Brain microvascular endothelial cell (primary cell): Measurements from ENCODE around the gene LRTM1.

Experiments used
- DNase-seq: peaks from one replicate; pipeline ENCODE4 v3.0.0-alpha.2; 2020
- H3K27ac ChIP-seq: fragments of 250-450 bp; sonication (Bioruptor Pico); 2 replicates; pipeline ENCODE4 v1.5.1; 2020; ENCODE audit warnings: mild to moderate bottlenecking, moderate library complexity
- H3K27me3 ChIP-seq: fragments of 250-450 bp; sonication (Bioruptor Pico); replicated peaks from 2 replicates; pipeline ENCODE4 v1.5.1; 2020; ENCODE audit warnings: mild to moderate bottlenecking
- H3K36me3 ChIP-seq: fragments of 250-450 bp; sonication (Bioruptor Pico); replicated peaks from 2 replicates; pipeline ENCODE4 v1.5.1; 2020; ENCODE audit warnings: mild to moderate bottlenecking
- H3K4me3 ChIP-seq: 2 replicates; pipeline ENCODE4 v1.5.1; 2011; ENCODE audit warnings: low read depth, mild to moderate bottlenecking, control low read depth, low read length, moderate library complexity
- in situ Hi-C: cut with HindIII; loops from 2 replicates; pipeline ENCODE4 v1.10.0; 2017; ENCODE audit warnings: low sequenced_read_pairs, low pct_ligation_motif_present
- TF ChIP-seq, protein P1 (sequence below): IDR thresholded peaks from 2 replicates; pipeline ENCODE4 v1.5.1; 2011; ENCODE audit warnings: low read depth, mild to moderate bottlenecking, moderate library complexity, low read length, control low read depth, inconsistent platforms; ENCODE audit errors: missing control alignments

The LRTM1 gene

DNA sequence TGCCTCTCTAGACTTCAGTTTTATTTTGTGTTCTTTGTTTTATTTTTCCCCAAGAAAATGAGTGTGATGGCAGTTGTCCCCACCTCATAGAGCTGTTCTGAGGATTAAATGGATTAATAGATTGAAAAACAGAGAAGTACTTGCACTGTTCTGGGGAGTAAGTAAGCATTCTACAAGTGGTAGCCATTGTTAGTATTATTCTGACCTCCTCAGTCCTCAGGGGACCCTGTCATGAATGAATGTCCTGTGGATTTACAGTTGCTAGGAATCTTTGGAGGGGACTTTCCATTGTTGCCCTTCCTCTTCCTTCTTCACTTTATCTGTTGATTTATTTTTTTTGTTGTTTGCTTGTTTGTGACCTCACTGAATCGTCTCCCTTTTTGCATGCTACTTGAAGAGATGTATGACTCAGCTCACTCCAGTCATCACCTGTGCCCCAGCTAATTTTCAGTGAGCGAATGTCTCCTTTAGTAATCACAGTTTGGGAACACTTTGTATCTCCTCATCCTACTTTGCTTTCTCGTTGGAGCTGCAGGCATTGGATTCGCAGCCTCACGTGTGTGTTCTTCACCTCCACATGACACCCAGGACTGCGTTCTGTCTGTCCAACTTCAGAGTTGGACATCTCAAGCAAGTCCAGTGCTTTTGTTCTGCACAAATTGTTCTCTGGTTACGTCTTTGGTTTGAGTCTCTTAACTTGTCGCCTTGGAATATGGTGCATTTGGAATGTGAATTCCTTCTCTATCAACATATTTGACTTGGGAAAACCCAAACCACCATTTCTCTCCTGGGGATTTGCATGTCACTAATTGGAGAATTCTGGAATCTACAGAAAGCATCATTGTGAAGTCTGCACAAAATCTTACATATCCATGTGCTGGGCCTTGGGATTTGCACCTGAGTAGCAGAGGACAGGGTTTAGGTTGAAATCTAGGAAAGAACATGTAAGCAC is 54.5 kb downstream of the LRTM1 start:
- H3K36me3 ChIP-seq: no peaks in the 10 kb centered on the region
- TF ChIP-seq, protein P1, sequence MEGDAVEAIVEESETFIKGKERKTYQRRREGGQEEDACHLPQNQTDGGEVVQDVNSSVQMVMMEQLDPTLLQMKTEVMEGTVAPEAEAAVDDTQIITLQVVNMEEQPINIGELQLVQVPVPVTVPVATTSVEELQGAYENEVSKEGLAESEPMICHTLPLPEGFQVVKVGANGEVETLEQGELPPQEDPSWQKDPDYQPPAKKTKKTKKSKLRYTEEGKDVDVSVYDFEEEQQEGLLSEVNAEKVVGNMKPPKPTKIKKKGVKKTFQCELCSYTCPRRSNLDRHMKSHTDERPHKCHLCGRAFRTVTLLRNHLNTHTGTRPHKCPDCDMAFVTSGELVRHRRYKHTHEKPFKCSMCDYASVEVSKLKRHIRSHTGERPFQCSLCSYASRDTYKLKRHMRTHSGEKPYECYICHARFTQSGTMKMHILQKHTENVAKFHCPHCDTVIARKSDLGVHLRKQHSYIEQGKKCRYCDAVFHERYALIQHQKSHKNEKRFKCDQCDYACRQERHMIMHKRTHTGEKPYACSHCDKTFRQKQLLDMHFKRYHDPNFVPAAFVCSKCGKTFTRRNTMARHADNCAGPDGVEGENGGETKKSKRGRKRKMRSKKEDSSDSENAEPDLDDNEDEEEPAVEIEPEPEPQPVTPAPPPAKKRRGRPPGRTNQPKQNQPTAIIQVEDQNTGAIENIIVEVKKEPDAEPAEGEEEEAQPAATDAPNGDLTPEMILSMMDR: no peak
- no peak for DNase-seq
- H3K27ac ChIP-seq: no peak overlapping the region
- H3K4me3 ChIP-seq: no peak overlapping the region
- in situ Hi-C loops: loop anchor here (25.0 kb wide), 1 partner anchor 614 kb away; the partner anchor contains the start of gene WNT5A
- no peaks in the 10 kb centered on the region for H3K27me3 ChIP-seq

DNA sequence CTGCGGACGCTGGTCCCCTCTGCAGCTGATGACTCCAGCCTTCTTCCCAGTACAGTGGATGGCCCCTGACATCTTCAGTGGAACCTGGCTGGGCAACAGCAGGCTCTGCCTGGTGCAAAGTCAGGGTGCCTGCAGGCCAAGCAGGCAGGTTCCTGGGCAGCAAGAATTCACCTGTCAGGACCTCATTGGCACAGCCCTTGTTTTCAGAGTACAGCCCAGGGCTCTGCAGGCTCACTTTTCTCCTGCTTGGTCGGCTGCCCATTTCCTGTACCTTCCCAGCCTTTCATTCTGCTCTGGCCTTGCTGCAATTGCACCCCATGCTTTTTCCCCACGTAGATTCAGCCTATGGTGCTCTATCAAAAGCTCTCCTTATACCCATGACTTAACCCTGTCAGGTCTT is 56.0 kb downstream of the LRTM1 start:
- TF ChIP-seq, protein P1: no peak
- H3K27me3 ChIP-seq: no peaks in the 10 kb centered on the region
- DNase-seq: no peak
- H3K36me3 ChIP-seq: no peaks in the 10 kb centered on the region
- in situ Hi-C loops: loop anchor here (25.0 kb wide), 1 partner anchor 615 kb away; the partner anchor contains the start of gene WNT5A
- no peak overlapping the region for H3K27ac ChIP-seq
- H3K4me3 ChIP-seq: no peak overlapping the region

DNA sequence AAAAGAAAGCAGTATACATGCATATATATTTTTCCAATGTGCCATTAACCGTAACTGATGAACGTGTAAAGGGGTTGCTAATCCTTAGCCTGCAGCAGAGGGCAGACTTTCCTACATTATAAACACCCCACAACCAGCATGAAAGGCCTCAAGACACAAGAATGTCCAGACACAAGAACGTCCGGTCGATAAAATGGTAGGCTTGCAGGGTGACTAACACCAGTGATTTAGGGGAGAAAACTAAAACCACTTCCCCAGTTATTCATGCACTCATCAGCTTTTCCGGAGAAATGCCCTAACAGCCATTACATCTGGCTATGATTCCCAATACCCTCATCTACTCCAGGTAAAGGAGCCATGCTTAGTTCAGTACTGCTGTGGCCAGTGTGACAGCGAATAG is 57.4 kb downstream of the LRTM1 start:
- in situ Hi-C loops: loop anchor here (25.0 kb wide), 1 partner anchor 617 kb away; the partner anchor contains the start of gene WNT5A

More for the DNA sequence above, 57.4 kb downstream of the LRTM1 start:
- H3K4me3 ChIP-seq: no peak overlapping the region
- no peaks in the 10 kb centered on the region for H3K36me3 ChIP-seq
- no peaks in the 10 kb centered on the region for H3K27me3 ChIP-seq
- DNase-seq: peak; percentile 90
- TF ChIP-seq, protein P1: peak; percentile 77
- peak overlapping the region; percentile 32 for H3K27ac ChIP-seq
